A549 (cell line): Measurements from ENCODE around the gene STAT4. TPM values are rescaled to one million over a fixed set of nuclear protein-coding genes. Genes with fewer than 3 reads are reported as not detected.

Experiments
- ATAC-seq, 2 experiments: fragments of 200-7000 bp in 1 of 2; fragments of >200 bp in 1 of 2; cut with Nextera tagmentation in 1 of 2; cut with Tn5 transposase in 1 of 2; 3 replicates each; pipeline versions ENCODE4 v1.8.0 to v1.9.1; 2018 to 2020; ENCODE audit warnings: mild to moderate bottlenecking in 1 of 2, moderate library complexity in 1 of 2
- CTCF ChIA-PET: fragments of 300-600 bp; sonication (Branson Sonifier 250); formaldehyde crosslinking; extraction: SDS; loops from one replicate; lab custom pipeline; 2021; ENCODE audit warnings: antibody characterized with exemption, inconsistent platforms; lab: Yijun Ruan, JAX
- POLR2A ChIA-PET: fragments of 350-600 bp; formaldehyde crosslinking; extraction: SDS; loops from one replicate; lab custom pipeline; 2021; ENCODE audit warnings: antibody characterized with exemption, inconsistent platforms; lab: Yijun Ruan, JAX
- DNase-seq, 2 experiments: peaks; one replicate each; pipeline versions ENCODE4 v3.0.0 to v3.0.0-alpha.2; 2011 to 2016; ENCODE audit warnings: low read depth in 1 of 2, low spot score in 1 of 2
- FAIRE-seq: peaks from 2 replicates; lab custom pipeline; 2011; peaks lifted over from hg19 to GRCh38; lab: Jason Lieb, UNC
- H3K27ac ChIP-seq, 2 experiments: fragments of >200 bp; sonication (Bioruptor Twin); formaldehyde crosslinking; 3 replicates each; pipeline ENCODE4 v1.5.1; 2016 to 2017
- H3K4me1 ChIP-seq: fragments of >200 bp; sonication (Bioruptor Twin); formaldehyde crosslinking; 3 replicates; pipeline ENCODE4 v1.6.1; 2016
- H3K4me2 ChIP-seq: fragments of >200 bp; sonication (Bioruptor Twin); formaldehyde crosslinking; 3 replicates; pipeline ENCODE4 v1.6.1; 2016
- H3K4me3 ChIP-seq: fragments of >200 bp; sonication (Bioruptor Twin); formaldehyde crosslinking; 3 replicates; pipeline ENCODE4 v1.5.1; 2016
- H3K9me3 ChIP-seq: fragments of >200 bp; sonication (Bioruptor Twin); formaldehyde crosslinking; 3 replicates; pipeline ENCODE4 v1.6.1; 2016
- CBX2 ChIP-seq: fragments of 200-600 bp; sonication (generic); IDR thresholded peaks from 2 replicates; pipeline ENCODE4 v1.6.1; 2016; ENCODE audit warnings: low read depth, mild to moderate bottlenecking, borderline replicate concordance
- CHD4 ChIP-seq: fragments of 200-600 bp; sonication (generic); IDR thresholded peaks from 2 replicates; pipeline ENCODE4 v1.6.1; 2016; ENCODE audit warnings: antibody characterized with exemption, mild to moderate bottlenecking, borderline replicate concordance
- EHF ChIP-seq: fragments of 250-450 bp; sonication (Bioruptor Pico); IDR thresholded peaks from 2 replicates; pipeline ENCODE4 v1.5.0; 2020; ENCODE audit warnings: mild to moderate bottlenecking
- ESRRA ChIP-seq: fragments of 150-350 bp; IDR thresholded peaks from 2 replicates; pipeline ENCODE4 v1.6.1; 2014; ENCODE audit warnings: mild to moderate bottlenecking, low read length, borderline replicate concordance
- FOSL2 ChIP-seq, 2 experiments: fragments of 450-650 bp in 1 of 2; fragments of >200 bp in 1 of 2; sonication (Bioruptor Twin) in 1 of 2; formaldehyde crosslinking; IDR thresholded peaks; 2 replicates each; pipeline versions ENCODE4 v1.5.0 to v1.6.1; 2016 to 2020; ENCODE audit warnings: mild to moderate bottlenecking in 1 of 2, moderate library complexity in 1 of 2
- GATA3 ChIP-seq: IDR thresholded peaks from 2 replicates; pipeline ENCODE4 v1.6.1; 2012; ENCODE audit warnings: borderline replicate concordance
- HEYL ChIP-seq: fragments of 250-450 bp; sonication (Bioruptor Pico); IDR thresholded peaks from 2 replicates; pipeline ENCODE4 v1.8.0; 2021; ENCODE audit warnings: mild to moderate bottlenecking, moderate library complexity
- HMGXB4 ChIP-seq: fragments of 250-450 bp; sonication (Bioruptor Pico); IDR thresholded peaks from 2 replicates; pipeline ENCODE4 v1.5.0; 2021; ENCODE audit warnings: mild to moderate bottlenecking, moderate library complexity, borderline replicate concordance
- HOXA7 ChIP-seq: fragments of 250-450 bp; sonication (Bioruptor Pico); IDR thresholded peaks from 2 replicates; pipeline ENCODE4 v1.5.0; 2020; ENCODE audit warnings: mild to moderate bottlenecking, moderate library complexity
- HOXB13 ChIP-seq: fragments of 250-450 bp; sonication (Bioruptor Pico); IDR thresholded peaks from 2 replicates; pipeline ENCODE4 v1.5.0; 2020; ENCODE audit warnings: low read depth, mild to moderate bottlenecking, moderate library complexity
- HOXB5 ChIP-seq: fragments of 250-450 bp; sonication (Bioruptor Pico); IDR thresholded peaks from 2 replicates; pipeline ENCODE4 v1.5.0; 2020; ENCODE audit warnings: mild to moderate bottlenecking, moderate library complexity
- KDM1A ChIP-seq: fragments of 200-600 bp; sonication (generic); IDR thresholded peaks from 2 replicates; pipeline ENCODE4 v1.6.1; 2016; ENCODE audit warnings: low read depth, mild to moderate bottlenecking
- KDM5A ChIP-seq: fragments of 200-600 bp; sonication (generic); IDR thresholded peaks from 2 replicates; pipeline ENCODE4 v1.6.1; 2016; ENCODE audit warnings: antibody characterized with exemption, mild to moderate bottlenecking
- MAFK ChIP-seq: fragments of 450-650 bp; IDR thresholded peaks from 2 replicates; pipeline ENCODE4 v1.6.1; 2014; ENCODE audit not compliant: partially characterized antibody
- MYC ChIP-seq: IDR thresholded peaks from 2 replicates; pipeline ENCODE4 v1.6.1; 2012; ENCODE audit warnings: mild to moderate bottlenecking, inconsistent platforms, low read length, improper control_type of control experiment, borderline replicate concordance
- NPAS2 ChIP-seq: fragments of 250-450 bp; sonication (Bioruptor Pico); IDR thresholded peaks from 2 replicates; pipeline ENCODE4 v1.8.0; 2022; ENCODE audit warnings: mild to moderate bottlenecking, moderate library complexity, borderline replicate concordance
- PHF8 ChIP-seq: fragments of 200-600 bp; sonication (generic); IDR thresholded peaks from 2 replicates; pipeline ENCODE4 v1.6.1; 2016; ENCODE audit warnings: low read depth, mild to moderate bottlenecking, antibody characterized with exemption, moderate library complexity, borderline replicate concordance
- POLR2A ChIP-seq: IDR thresholded peaks from 2 replicates; pipeline ENCODE4 v1.6.1; 2012; ENCODE audit warnings: mild to moderate bottlenecking, low read length
- POLR2AphosphoS2 ChIP-seq: conservative IDR thresholded peaks from 2 replicates; pipeline ENCODE4 v1.6.1; 2012; ENCODE audit warnings: low read length, improper control_type of control experiment, inconsistent platforms
- RAD21 ChIP-seq, 2 experiments: fragments of >200 bp in 1 of 2; sonication (Bioruptor Twin) in 1 of 2; formaldehyde crosslinking in 1 of 2; IDR thresholded peaks in 1 of 2; conservative IDR thresholded peaks in 1 of 2; 2 replicates in 1 of 2; 3 replicates in 1 of 2; pipeline ENCODE4 v1.6.1; 2012 to 2018; ENCODE audit warnings: inconsistent platforms in 1 of 2
- RCOR1 ChIP-seq: fragments of 150-350 bp; IDR thresholded peaks from 2 replicates; pipeline ENCODE4 v1.6.1; 2014; ENCODE audit warnings: antibody characterized with exemption, low read length, low read depth
- RFX5 ChIP-seq: fragments of 450-650 bp; IDR thresholded peaks from 2 replicates; pipeline ENCODE4 v1.7.1; 2014; ENCODE audit warnings: antibody characterized with exemption, mild to moderate bottlenecking, moderate library complexity
- SMC3 ChIP-seq: fragments of >200 bp; sonication (Bioruptor Twin); formaldehyde crosslinking; IDR thresholded peaks from 3 replicates; pipeline ENCODE4 v1.6.1; 2018; ENCODE audit warnings: inconsistent platforms
- SREBF2 ChIP-seq: fragments of 450-650 bp; IDR thresholded peaks from 2 replicates; pipeline ENCODE4 v1.6.1; 2014; ENCODE audit warnings: mild to moderate bottlenecking, moderate library complexity
- TP53 ChIP-seq: fragments of 250-450 bp; sonication (Bioruptor Pico); IDR thresholded peaks from 2 replicates; pipeline ENCODE4 v1.5.0; 2021; ENCODE audit warnings: mild to moderate bottlenecking, moderate library complexity
- ZC3H11A ChIP-seq: fragments of 450-650 bp; IDR thresholded peaks from 2 replicates; pipeline ENCODE4 v1.6.1; 2014; ENCODE audit warnings: antibody characterized with exemption, mild to moderate bottlenecking
- ZFP36 ChIP-seq: fragments of 450-650 bp; IDR thresholded peaks from 2 replicates; pipeline ENCODE4 v1.6.1; 2014; ENCODE audit warnings: borderline replicate concordance; ENCODE audit not compliant: partially characterized antibody
- WGBS: methylation state at CpG from one replicate; pipeline ENCODE4 v1.1.6; 2017; ENCODE audit errors: missing lambda C conversion rate; 5-methylcytosine and 5-hydroxymethylcytosine counted together
- polyA plus RNA-seq, 4 experiments: library from polyadenylated mRNA; depleted of rRNA in 3 of 4; stranded (reverse); fragments of >200 nt; fragmentation: RNase III in 1 of 4; extraction: RNeasy Plus Mini Kit Qiagen cat#74134 plus additional on column Dnase treatment in 1 of 4; gene quantifications; 2 replicates in 3 of 4; 3 replicates in 1 of 4; pipeline ENCODE4 v1.2.3, GENCODE V29; 2011 to 2017

The STAT4 gene
- polyA plus RNA-seq, 2 of the 4 experiments (the other 2 are of a cell fraction), result 11.6 to 34.4 TPM

- FAIRE-seq (no peak), ATAC-seq (no peak), DNase-seq (no peak)
- Histone ChIP-seq H3K9me3 (no peaks in the 10 kb centered on the region), H3K4me1 (no peaks in the 10 kb centered on the region), H3K27ac (no peak overlapping the region), H3K4me2 (no peak overlapping the region), H3K4me3 (no peak overlapping the region)
- ChIA-PET CTCF (interaction anchor here (1.3 kb wide), 1 partner anchor 72 kb away, joined by 5 read pairs; no protein-coding TSS in a partner anchor), POLR2A (no interaction called here)
- TF ChIP-seq POLR2A (no peak), CHD4 (no peak), POLR2AphosphoS2 (no peak)
- WGBS, result 43% methylated on average over 2 of the region's 2 CpGs
Observed at GRCh38 chr2:191122638-191123294, 28.0 kb downstream of the STAT4 start.

DNA sequence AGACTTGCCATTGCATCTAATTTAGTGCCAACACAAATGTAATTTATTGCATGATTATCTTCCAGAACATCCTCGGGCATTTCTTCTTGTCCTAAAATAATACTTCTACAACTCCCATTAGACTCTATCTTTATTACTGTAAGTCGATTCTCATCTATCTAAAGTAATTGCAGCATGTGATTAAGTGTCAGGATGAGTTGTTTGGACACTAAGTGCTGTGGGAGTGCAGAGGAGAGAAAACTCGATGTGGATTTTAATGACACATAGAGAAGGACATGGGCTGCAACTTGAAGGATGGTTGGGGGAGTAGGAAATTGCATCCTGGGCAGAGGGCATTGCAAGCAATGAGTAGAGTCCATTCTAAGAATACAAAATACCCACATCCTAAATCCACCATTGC, 33.5 kb downstream of the STAT4 start:
- H3K9me3 ChIP-seq, result no peaks in the 10 kb centered on the region
- H3K4me1 ChIP-seq, result no peaks in the 10 kb centered on the region
- H3K4me2 ChIP-seq, result no peak overlapping the region
- TF ChIP-seq KDM1A, result no peak
- no peak for TF ChIP-seq HEYL (CRISPR knock-in tag)
- TF ChIP-seq EHF (CRISPR knock-in tag), result no peak
- no peak for TF ChIP-seq GATA3
- TF ChIP-seq HOXB13, result no peak
- TF ChIP-seq RAD21 (conservative IDR thresholded peaks at IDR 0.05 in 1 of 2, IDR thresholded peaks at IDR 0.05 in 1 of 2), result no peak
- no peak for TF ChIP-seq ESRRA
- TF ChIP-seq PHF8, result no peak
- no peak for TF ChIP-seq ZC3H11A
- no peak for TF ChIP-seq RFX5
- no peak for TF ChIP-seq HMGXB4
- TF ChIP-seq TP53 (CRISPR knock-in tag), result no peak
- H3K4me3 ChIP-seq, result no peak overlapping the region
- ATAC-seq (no peak), FAIRE-seq (no peak), DNase-seq (no peak)
- ChIA-PET CTCF (no interaction called here), POLR2A (no interaction called here)
- WGBS, result 29% methylated on average over 3 of the region's 3 CpGs
- no peak overlapping the region for H3K27ac ChIP-seq

GRCh38 chr2:191115804-191116203, 35.0 kb downstream of the STAT4 start:
- Histone ChIP-seq H3K4me2 (no peak overlapping the region), H3K4me3 (no peak overlapping the region), H3K27ac (no peak overlapping the region), H3K9me3 (no peaks in the 10 kb centered on the region), H3K4me1 (no peaks in the 10 kb centered on the region)
- ChIA-PET POLR2A (no interaction called here), CTCF (no interaction called here)
- DNase-seq (no peak), FAIRE-seq (no peak), ATAC-seq (no peak)
- 44% methylated on average over 2 of the region's 2 CpGs for WGBS
- TF ChIP-seq RFX5, result no peak
- no peak for TF ChIP-seq HOXB5
- TF ChIP-seq POLR2A, result no peak

GRCh38 chr2:191115391-191115790, 35.4 kb downstream of the STAT4 start:
- ChIA-PET POLR2A (no interaction called here), CTCF (no interaction called here)
- Histone ChIP-seq H3K4me3 (no peak overlapping the region), H3K9me3 (no peaks in the 10 kb centered on the region), H3K27ac (no peak overlapping the region), H3K4me2 (no peak overlapping the region), H3K4me1 (no peaks in the 10 kb centered on the region)
- TF ChIP-seq ZFP36 (no peak), RCOR1 (no peak), HOXB13 (no peak), HOXA7 (CRISPR knock-in tag) (no peak), ZC3H11A (no peak), MAFK (no peak), GATA3 (no peak), SMC3 (no peak), FOSL2 (IDR thresholded peaks at IDR 0.05) (no peak), FOSL2 (CRISPR knock-in tag; IDR thresholded peaks at IDR 0.05) (no peak), NPAS2 (CRISPR knock-in tag) (no peak), SREBF2 (no peak), MYC (no peak), KDM5A (no peak), RFX5 (no peak), CBX2 (no peak)
- FAIRE-seq, result no peak
- no peak for ATAC-seq
- 79% methylated on average over 3 of the region's 3 CpGs for WGBS
- no peak for DNase-seq
